CD14-positive monocyte (primary cell): ENCODE results near the gene PDCD11. TPM values are rescaled to one million over a fixed set of nuclear protein-coding genes. Genes with fewer than 3 reads are reported as not detected.

Experiments
- DNase-seq, 3 donors: peaks; one replicate each; pipeline ENCODE4 v3.0.0-alpha.2; 2011 to 2022
- H2AFZ ChIP-seq: 2 replicates; pipeline ENCODE4 v1.6.0; 2012; ENCODE audit warnings: mild to moderate bottlenecking, low read depth, low read length, inconsistent platforms; ENCODE audit not compliant: insufficient read depth, poor library complexity, severe bottlenecking
- H3K27ac ChIP-seq, 2 donors: 1 replicate in 1 of 2; 2 replicates in 1 of 2; pipeline ENCODE4 v1.5.1; 2012 to 2013; ENCODE audit warnings: low read length in 2 of 2, control low read depth in 1 of 2, inconsistent platforms in 1 of 2, low read depth in 1 of 2, mild to moderate bottlenecking in 1 of 2
- H3K27me3 ChIP-seq, 2 donors: one replicate each; pipeline versions ENCODE4 v1.6.0 to v1.6.1; 2011 to 2013; ENCODE audit warnings: low read length in 2 of 2; ENCODE audit not compliant: control insufficient read depth in 2 of 2, insufficient read depth in 2 of 2
- H3K36me3 ChIP-seq, 2 donors: replicated peaks in 1 of 2; 1 replicate in 1 of 2; 2 replicates in 1 of 2; pipeline versions ENCODE4 v1.5.1 to v1.6.1; 2012 to 2013; ENCODE audit warnings: low read length in 2 of 2, control low read depth in 1 of 2, inconsistent platforms in 1 of 2, mild to moderate bottlenecking in 1 of 2; ENCODE audit not compliant: insufficient read depth in 2 of 2, control insufficient read depth in 1 of 2
- H3K4me1 ChIP-seq, 2 donors: 1 replicate in 1 of 2; 2 replicates in 1 of 2; pipeline versions ENCODE4 v1.5.1 to v1.6.1; 2012 to 2013; ENCODE audit warnings: low read length in 2 of 2, control low read depth in 1 of 2, inconsistent platforms in 1 of 2, mild to moderate bottlenecking in 1 of 2, moderate library complexity in 1 of 2; ENCODE audit not compliant: insufficient read depth in 2 of 2, control insufficient read depth in 1 of 2
- H3K4me2 ChIP-seq: replicated peaks from 2 replicates; pipeline ENCODE3; 2012; ENCODE audit warnings: low read length, moderate library complexity, mild to moderate bottlenecking; ENCODE audit not compliant: poor library complexity, severe bottlenecking; ENCODE audit errors: extremely low read depth
- H3K4me3 ChIP-seq, 3 experiments: fragments of 200-600 bp in 1 of 3; sonication (generic) in 1 of 3; replicated peaks in 1 of 3; 1 replicate in 2 of 3; 2 replicates in 1 of 3; pipeline ENCODE4 v1.5.1; 2011 to 2013; ENCODE audit warnings: low read length in 3 of 3, mild to moderate bottlenecking in 3 of 3, control low read depth in 2 of 3, low read depth in 2 of 3, inconsistent platforms in 1 of 3, moderate library complexity in 1 of 3
- H3K79me2 ChIP-seq: 2 replicates; pipeline ENCODE4 v1.6.0; 2012; ENCODE audit warnings: mild to moderate bottlenecking, control low read depth, inconsistent platforms, low read length, moderate library complexity; ENCODE audit not compliant: insufficient read depth
- H3K9ac ChIP-seq: 2 replicates; pipeline ENCODE4 v1.6.0; 2017; ENCODE audit warnings: low read length, mild to moderate bottlenecking; ENCODE audit not compliant: insufficient read depth, poor library complexity, severe bottlenecking
- H3K9me3 ChIP-seq, 2 donors: replicated peaks in 1 of 2; 1 replicate in 1 of 2; 2 replicates in 1 of 2; pipeline versions ENCODE4 v1.5.1 to v1.6.1; 2012 to 2013; ENCODE audit warnings: low read length in 2 of 2, control low read depth in 1 of 2; ENCODE audit not compliant: control insufficient read depth in 1 of 2, insufficient read depth in 1 of 2
- H4K20me1 ChIP-seq: 2 replicates; pipeline ENCODE4 v1.6.0; 2012; ENCODE audit warnings: mild to moderate bottlenecking, low read length, control low read depth, moderate library complexity; ENCODE audit not compliant: insufficient read depth
- H3K27ac Mint-ChIP-seq, 7 donors: one replicate each; pipeline ENCODE4 v1.8.0; 2020; ENCODE audit warnings: mild to moderate bottlenecking in 7 of 7, mixed read lengths in 7 of 7, moderate library complexity in 6 of 7, inconsistent platforms in 2 of 7
- H3K27me3 Mint-ChIP-seq, 3 donors: one replicate each; pipeline ENCODE4 v1.8.0; 2021 to 2022; ENCODE audit warnings: low read depth in 3 of 3, mild to moderate bottlenecking in 3 of 3, mixed read lengths in 3 of 3, moderate library complexity in 3 of 3, inconsistent platforms in 1 of 3
- H3K36me3 Mint-ChIP-seq, 2 donors: one replicate each; pipeline ENCODE4 v1.8.0; 2020; ENCODE audit warnings: mixed read lengths in 2 of 2, inconsistent platforms in 1 of 2, mild to moderate bottlenecking in 1 of 2
- H3K4me1 Mint-ChIP-seq: one replicate; pipeline ENCODE4 v1.8.0; 2020; ENCODE audit warnings: mild to moderate bottlenecking, mixed read lengths
- H3K4me3 Mint-ChIP-seq, 2 donors: one replicate each; pipeline ENCODE4 v1.8.0; 2020; ENCODE audit warnings: mild to moderate bottlenecking in 2 of 2, mixed read lengths in 2 of 2, moderate library complexity in 1 of 2
- H3K9me3 Mint-ChIP-seq, 7 donors: one replicate each; pipeline ENCODE4 v1.8.0; 2020 to 2022; ENCODE audit warnings: mixed read lengths in 7 of 7, mild to moderate bottlenecking in 6 of 7, moderate library complexity in 6 of 7, inconsistent platforms in 2 of 7
- WGBS: methylation state at CpG from one replicate; pipeline ENCODE4 v1.1.5; 2013; ENCODE audit warnings: missing lambda C conversion rate; ENCODE audit not compliant: insufficient coverage; 5-methylcytosine and 5-hydroxymethylcytosine counted together
- intact Hi-C, 2 donors: fragments of 100-400 bp; cut with micrococcal nuclease; formaldehyde crosslinking; loops; one replicate each; pipeline versions ENCODE4 v1.15.0 to v1.15.1; 2023
- polyA plus RNA-seq, 3 donors: library from polyadenylated mRNA; depleted of rRNA in 1 of 3; unstranded in 2 of 3; stranded (reverse) in 1 of 3; fragments of 300-500 nt in 2 of 3; fragments of >200 nt in 1 of 3; fragmentation: Illumina TruSeq in 2 of 3; gene quantifications; 1 replicate in 2 of 3; 2 replicates in 1 of 3; pipeline ENCODE4 v1.2.3, GENCODE V29; 2012 to 2021
- TF ChIP-seq, protein P1 (sequence below): fragments of 200-600 bp; IDR thresholded peaks from one replicate; pipeline ENCODE4 v1.8.0; 2022; ENCODE audit warnings: antibody characterized with exemption, mild to moderate bottlenecking

Gene PDCD11
- polyA plus RNA-seq, 3 donors: 2.9 to 9.7 (median 3.3) TPM

DNA sequence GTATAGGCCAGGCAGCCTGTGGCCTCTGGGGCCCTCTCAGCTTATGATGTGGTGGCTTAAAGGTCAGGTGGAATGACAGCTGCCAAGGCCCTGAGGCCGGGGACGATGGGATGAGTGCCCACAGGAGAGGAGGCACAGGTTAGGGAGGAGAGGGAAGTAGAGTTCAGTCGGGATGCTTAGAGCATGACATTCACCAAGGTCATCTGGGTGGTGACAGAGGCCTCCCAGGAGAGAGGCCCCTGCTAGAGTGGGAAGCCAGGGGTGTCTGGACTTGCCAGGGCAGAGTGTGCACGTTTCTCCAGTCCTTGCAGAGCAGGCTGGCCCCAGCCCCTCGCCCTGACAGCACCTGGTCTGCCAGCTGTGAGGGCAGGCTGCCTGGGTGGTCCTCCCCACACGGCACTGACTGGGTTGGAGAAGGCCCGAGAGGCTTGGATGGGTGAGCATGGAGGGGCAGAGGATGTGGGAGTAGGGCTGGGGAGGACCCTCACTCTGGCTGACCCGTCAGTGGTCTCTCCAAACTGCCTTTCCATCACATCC lies 60.8 kb downstream of the PDCD11 start:
- no peak overlapping the region for H3K4me2 ChIP-seq
- H3K36me3 Mint-ChIP-seq: no peaks in the 10 kb centered on the region
- no peak overlapping the region for H3K4me3 Mint-ChIP-seq
- no peak overlapping the region for H3K4me3 ChIP-seq
- no peaks in the 10 kb centered on the region for H3K79me2 ChIP-seq
- H3K27me3 Mint-ChIP-seq: peaks cover 0 to 6% (median 4%) of the 10 kb centered on the region in 3 donors
- no peak for DNase-seq
- 97% methylated on average over 6 of the region's 8 CpGs for WGBS
- TF ChIP-seq, protein P1, sequence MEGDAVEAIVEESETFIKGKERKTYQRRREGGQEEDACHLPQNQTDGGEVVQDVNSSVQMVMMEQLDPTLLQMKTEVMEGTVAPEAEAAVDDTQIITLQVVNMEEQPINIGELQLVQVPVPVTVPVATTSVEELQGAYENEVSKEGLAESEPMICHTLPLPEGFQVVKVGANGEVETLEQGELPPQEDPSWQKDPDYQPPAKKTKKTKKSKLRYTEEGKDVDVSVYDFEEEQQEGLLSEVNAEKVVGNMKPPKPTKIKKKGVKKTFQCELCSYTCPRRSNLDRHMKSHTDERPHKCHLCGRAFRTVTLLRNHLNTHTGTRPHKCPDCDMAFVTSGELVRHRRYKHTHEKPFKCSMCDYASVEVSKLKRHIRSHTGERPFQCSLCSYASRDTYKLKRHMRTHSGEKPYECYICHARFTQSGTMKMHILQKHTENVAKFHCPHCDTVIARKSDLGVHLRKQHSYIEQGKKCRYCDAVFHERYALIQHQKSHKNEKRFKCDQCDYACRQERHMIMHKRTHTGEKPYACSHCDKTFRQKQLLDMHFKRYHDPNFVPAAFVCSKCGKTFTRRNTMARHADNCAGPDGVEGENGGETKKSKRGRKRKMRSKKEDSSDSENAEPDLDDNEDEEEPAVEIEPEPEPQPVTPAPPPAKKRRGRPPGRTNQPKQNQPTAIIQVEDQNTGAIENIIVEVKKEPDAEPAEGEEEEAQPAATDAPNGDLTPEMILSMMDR: no peak
- no peak overlapping the region for H3K27ac Mint-ChIP-seq
- no peaks in the 10 kb centered on the region for H3K27me3 ChIP-seq
- H3K4me1 Mint-ChIP-seq: peaks cover 27% of the 10 kb centered on the region
- no peaks in the 10 kb centered on the region for H3K9me3 ChIP-seq
- H3K27ac ChIP-seq: no peak overlapping the region
- intact Hi-C loops: no loop called here
- H3K9ac ChIP-seq: no peak overlapping the region
- H2AFZ ChIP-seq: no peak overlapping the region
- no peaks in the 10 kb centered on the region for H4K20me1 ChIP-seq
- peaks cover 25 to 36% of the 10 kb centered on the region in 2 donors for H3K4me1 ChIP-seq
- H3K9me3 Mint-ChIP-seq: no peaks in the 10 kb centered on the region
- H3K36me3 ChIP-seq: no peaks in the 10 kb centered on the region

DNA sequence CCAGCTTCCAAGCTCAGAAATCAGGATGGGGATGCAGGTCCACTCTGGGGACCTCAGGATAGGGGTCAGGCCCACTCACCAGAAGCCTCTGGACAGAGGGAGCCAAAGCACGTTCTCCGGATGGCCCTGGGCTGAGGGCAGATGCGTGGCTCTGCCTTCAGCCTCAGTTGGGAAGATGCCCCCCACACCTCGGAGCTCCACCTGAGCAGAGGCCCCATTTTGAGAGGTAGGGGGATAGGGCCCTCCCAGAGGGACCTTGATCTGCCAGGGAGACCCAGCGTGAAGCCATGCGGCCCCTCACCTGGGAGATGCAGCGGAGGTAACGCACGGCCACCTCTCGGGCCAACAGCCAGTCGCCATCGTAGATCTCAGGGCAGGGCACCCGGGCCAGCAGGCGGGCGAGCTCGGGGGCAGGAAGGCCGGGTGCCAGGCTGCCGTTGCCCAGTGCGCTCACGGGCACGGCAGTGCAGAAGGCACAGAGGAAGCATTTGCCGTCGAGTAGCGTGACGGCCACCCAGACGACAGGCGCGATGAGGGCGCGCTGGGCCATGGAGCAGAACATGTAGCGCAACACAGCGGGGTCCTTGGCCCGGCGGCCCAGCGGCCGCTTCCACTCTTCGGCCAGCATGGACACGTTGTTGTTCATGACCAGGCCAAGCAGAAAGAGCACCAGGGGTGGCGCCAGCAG lies 61.6 kb downstream of the PDCD11 start:
- WGBS: 95% methylated on average over 35 of the region's 39 CpGs
- no peak overlapping the region for H3K27ac Mint-ChIP-seq
- TF ChIP-seq, protein P1: no peak
- intact Hi-C loops: no loop called here
- H3K36me3 ChIP-seq: no peaks in the 10 kb centered on the region
- no peaks in the 10 kb centered on the region for H3K27me3 ChIP-seq
- no peaks in the 10 kb centered on the region for H4K20me1 ChIP-seq
- no peaks in the 10 kb centered on the region for H3K36me3 Mint-ChIP-seq
- H3K4me2 ChIP-seq: no peak overlapping the region
- H3K4me3 ChIP-seq: no peak overlapping the region
- no peaks in the 10 kb centered on the region for H3K9me3 Mint-ChIP-seq
- H3K4me1 Mint-ChIP-seq: peaks cover 20% of the 10 kb centered on the region
- no peak overlapping the region for H3K9ac ChIP-seq
- H3K27ac ChIP-seq: no peak overlapping the region
- H3K4me1 ChIP-seq: peaks cover 17 to 28% of the 10 kb centered on the region in 2 donors
- H3K27me3 Mint-ChIP-seq: peaks cover 0 to 6% (median 1%) of the 10 kb centered on the region in 3 donors
- no peak for DNase-seq
- H2AFZ ChIP-seq: no peak overlapping the region
- H3K79me2 ChIP-seq: no peaks in the 10 kb centered on the region
- H3K9me3 ChIP-seq: no peaks in the 10 kb centered on the region
- no peak overlapping the region for H3K4me3 Mint-ChIP-seq
